GM19455 (cell line): Measurements from ENCODE around the gene ZNF573.

Experiments used
- ATAC-seq: cut with Tn5 transposase; IDR thresholded peaks from one replicate; pipeline ENCODE4 v1.9.1; 2021; ENCODE audit not compliant: unreplicated experiment

The ZNF573 gene

DNA sequence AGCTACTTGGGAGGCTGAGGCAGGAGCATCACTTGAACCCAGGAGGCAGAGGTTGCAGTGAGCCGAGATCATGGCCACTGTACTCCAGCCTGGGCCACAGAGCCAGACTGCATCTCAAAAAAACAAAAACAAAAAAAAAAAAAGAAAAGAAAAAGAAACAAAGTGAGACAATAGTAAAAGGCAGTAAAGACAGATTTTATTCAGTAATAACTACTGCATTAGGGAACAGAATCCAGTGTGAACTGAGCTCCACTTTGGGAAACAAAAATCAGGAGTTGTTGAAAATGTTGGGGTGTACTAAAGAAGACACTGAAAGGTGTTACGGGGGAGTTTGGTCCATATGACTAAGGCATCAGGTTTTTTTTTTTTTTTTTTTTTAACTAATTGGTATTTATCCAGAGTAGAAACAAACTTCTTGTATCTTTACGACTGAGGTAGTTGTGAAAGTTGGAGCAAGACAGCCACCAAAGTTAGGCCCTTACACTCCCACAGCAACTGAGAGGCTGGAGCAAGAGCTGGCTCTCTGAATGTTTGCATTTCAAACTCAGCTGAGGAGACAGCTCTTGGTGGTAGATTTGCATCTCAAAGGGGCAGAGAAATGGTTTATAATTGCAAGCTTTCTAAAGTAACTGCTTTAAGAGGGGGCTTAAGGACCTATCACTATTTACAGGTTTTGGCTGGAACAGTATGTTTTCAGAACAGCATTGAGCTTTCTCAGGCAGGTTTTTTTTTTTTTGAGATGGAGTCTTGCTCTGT, 84.1 kb downstream of the ZNF573 start:
- ATAC-seq = no peak

DNA sequence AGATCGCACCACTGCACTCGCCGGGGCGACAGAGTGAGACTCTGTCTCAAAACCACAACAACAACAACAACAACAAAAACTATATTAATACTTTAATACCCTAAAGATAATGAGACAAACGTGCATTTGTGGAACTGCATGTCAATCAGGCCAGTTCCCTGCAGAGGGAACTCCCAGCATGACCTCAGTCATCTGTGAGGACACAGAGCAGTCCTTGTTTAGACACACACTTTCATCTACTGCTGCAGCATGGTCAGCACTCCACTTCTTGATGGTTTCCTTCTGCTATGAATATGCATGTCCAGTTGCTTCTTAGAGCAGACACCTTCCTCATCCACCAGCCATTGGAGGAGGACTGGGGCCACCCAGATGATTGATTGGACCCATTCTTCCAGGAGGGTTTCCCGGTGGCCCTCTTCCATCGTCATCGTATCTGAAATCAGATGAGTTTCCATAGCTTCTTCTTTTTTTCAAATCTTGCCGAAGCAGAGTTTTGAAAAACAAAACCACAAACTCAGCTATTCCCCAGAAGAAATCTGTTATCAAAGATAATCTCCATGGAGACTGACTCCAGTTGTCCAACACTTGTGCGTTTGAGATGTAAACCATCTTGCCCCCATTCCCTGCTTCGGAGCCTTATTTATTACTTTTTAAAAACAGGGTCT, 86.3 kb downstream of the ZNF573 start:
- no peak for ATAC-seq

DNA sequence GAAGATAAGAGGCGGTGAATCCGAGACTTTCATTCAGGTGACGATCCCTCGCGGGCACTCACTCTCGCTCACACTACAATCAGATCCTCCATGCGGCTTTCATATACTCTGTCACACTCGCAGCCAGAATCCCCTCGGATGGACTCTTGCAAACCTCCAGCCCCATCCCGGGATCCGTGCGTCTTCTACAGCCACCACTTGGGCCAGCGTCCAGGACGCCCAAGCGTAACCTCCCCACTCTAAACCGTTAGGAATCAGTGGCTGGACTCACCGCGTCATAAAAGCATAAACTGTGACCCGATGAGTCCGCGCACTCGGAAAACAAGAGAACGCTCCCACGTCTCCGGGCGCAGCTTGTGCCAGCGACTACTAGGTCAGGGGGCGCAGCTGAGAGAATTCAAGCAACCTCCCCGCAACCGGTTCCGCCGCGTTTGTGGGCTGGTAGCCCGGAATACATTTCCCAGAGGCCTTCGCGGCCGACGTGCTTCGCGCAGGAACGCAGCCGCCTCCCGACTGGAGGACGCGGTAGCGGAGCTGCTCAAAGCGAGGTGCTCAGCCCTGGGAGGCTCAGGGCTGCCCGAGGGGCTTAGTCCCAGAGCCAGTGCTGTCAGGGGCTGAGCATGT, 87.4 kb downstream of the ZNF573 start:
- no peak for ATAC-seq
